MCF 10A (cell line): ENCODE data around the gene XCL2. TPM values are rescaled to one million over a fixed set of nuclear protein-coding genes. Genes with fewer than 3 reads are reported as not detected.

Experiments used
- BruUV-seq: library from RNA; stranded (reverse); fragments of 400-500 nt; replicated peaks from 2 replicates; lab custom pipeline; 2021; lab: Mats Ljungman, UMichigan
- CTCF ChIA-PET: fragments of 300-600 bp; sonication (Branson Sonifier 250); formaldehyde crosslinking; extraction: SDS; loops from one replicate; lab custom pipeline; 2021; ENCODE audit warnings: antibody characterized with exemption, inconsistent platforms; lab: Yijun Ruan, JAX
- POLR2A ChIA-PET: fragments of 300-600, 350-650 bp; sonication (Branson Sonifier 250); formaldehyde crosslinking; extraction: SDS; loops from one replicate; lab custom pipeline; 2020; ENCODE audit warnings: antibody characterized with exemption, inconsistent platforms; lab: Yijun Ruan, JAX
- DNase-seq: peaks from one replicate; pipeline ENCODE4 v3.0.0-alpha.2; 2018; ENCODE audit not compliant: unreplicated experiment
- H3K27ac Mint-ChIP-seq: one replicate; pipeline ENCODE4 v1.8.0; 2022; ENCODE audit warnings: mild to moderate bottlenecking, low read depth, mixed read lengths; ENCODE audit not compliant: unreplicated experiment
- H3K27me3 Mint-ChIP-seq: one replicate; pipeline ENCODE4 v1.8.0; 2022; ENCODE audit warnings: mixed read lengths; ENCODE audit not compliant: insufficient read depth, unreplicated experiment
- H3K36me3 Mint-ChIP-seq: one replicate; pipeline ENCODE4 v1.8.0; 2022; ENCODE audit warnings: mild to moderate bottlenecking, moderate library complexity, mixed read lengths; ENCODE audit not compliant: insufficient read depth, unreplicated experiment
- H3K4me1 Mint-ChIP-seq: one replicate; pipeline ENCODE4 v1.8.0; 2022; ENCODE audit warnings: mixed read lengths; ENCODE audit not compliant: insufficient read depth, unreplicated experiment
- H3K4me3 Mint-ChIP-seq: one replicate; pipeline ENCODE4 v1.8.0; 2022; ENCODE audit warnings: mild to moderate bottlenecking, moderate library complexity, mixed read lengths; ENCODE audit not compliant: unreplicated experiment
- H3K9me3 Mint-ChIP-seq: one replicate; pipeline ENCODE4 v1.8.0; 2022; ENCODE audit warnings: mixed read lengths; ENCODE audit not compliant: unreplicated experiment
- CTCF ChIP-seq: fragments of 200-600 bp; IDR thresholded peaks from one replicate; pipeline ENCODE4 v1.8.0; 2022; ENCODE audit warnings: antibody characterized with exemption, mild to moderate bottlenecking; ENCODE audit not compliant: unreplicated experiment
- intact Hi-C: fragments of 100-400 bp; cut with micrococcal nuclease; formaldehyde crosslinking; loops from 2 replicates; pipeline ENCODE4 v1.14.1; 2022
- total RNA-seq: library from RNA; stranded (reverse); gene quantifications from 2 replicates; pipeline ENCODE4 v1.2.3, GENCODE V29; 2022

Gene XCL2
- total RNA-seq, 1 experiment from 2014 or later: not detected

- H3K4me1 Mint-ChIP-seq: no peaks in the 10 kb centered on the region
- H3K36me3 Mint-ChIP-seq: no peaks in the 10 kb centered on the region
- BruUV-seq: no TSS peak
- H3K4me3 Mint-ChIP-seq: no peak overlapping the region
- CTCF ChIA-PET: interaction anchor here (0.7 to 1.3 kb wide), 3 partner anchors 191 to 813 kb away, joined by 3 to 5 read pairs (median 3); no protein-coding TSS in a partner anchor
- DNase-seq: no peak
- intact Hi-C loops: no loop called here
- H3K27me3 Mint-ChIP-seq: no peaks in the 10 kb centered on the region
- POLR2A ChIA-PET: no interaction called here
- no peak overlapping the region for H3K27ac Mint-ChIP-seq
- H3K9me3 Mint-ChIP-seq: no peaks in the 10 kb centered on the region
- no peak for TF ChIP-seq CTCF
These were observed 30.0 kb downstream of the XCL2 start for GRCh38 chr1:168513656-168514404.

DNA sequence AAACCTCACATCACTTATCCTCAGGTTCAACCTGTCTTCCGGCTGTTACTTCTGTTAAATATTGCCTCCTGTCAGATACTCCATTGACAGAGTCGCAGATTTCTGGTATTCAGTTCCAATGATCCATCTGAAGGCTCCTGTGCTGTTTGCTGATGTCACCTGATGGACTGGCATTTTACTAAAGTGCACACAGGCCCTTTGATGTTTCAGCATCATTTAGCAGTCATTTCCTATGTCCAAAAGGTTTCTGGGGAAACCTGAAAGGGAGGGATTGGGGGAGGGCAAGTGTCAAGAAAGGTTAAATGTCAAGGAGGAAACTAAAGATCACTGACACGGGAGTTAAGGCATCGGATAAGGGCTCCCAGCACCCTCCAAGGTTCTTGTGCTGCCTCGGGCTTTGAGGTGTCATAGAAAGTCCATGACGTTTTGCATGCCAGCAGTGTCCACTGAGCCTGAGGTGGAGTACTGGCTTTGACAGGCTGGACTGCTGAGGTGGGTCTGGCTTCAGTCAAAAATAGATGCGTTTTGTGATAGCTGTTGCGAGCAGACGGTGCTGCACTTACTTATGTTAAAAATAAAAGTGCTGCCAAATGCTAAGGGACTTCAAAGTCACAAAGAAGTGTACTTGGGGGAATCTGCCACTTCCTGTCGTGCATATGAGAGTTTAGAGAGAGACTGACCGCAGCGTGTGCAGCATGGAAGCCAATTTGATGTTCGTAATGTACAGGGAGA, 30.8 kb downstream of the XCL2 start:
- H3K36me3 Mint-ChIP-seq: no peaks in the 10 kb centered on the region
- DNase-seq: no peak
- H3K27me3 Mint-ChIP-seq: no peaks in the 10 kb centered on the region
- no peak for TF ChIP-seq CTCF
- H3K4me1 Mint-ChIP-seq: no peaks in the 10 kb centered on the region
- no TSS peak for BruUV-seq
- intact Hi-C loops: no loop called here
- H3K27ac Mint-ChIP-seq: no peak overlapping the region
- no peak overlapping the region for H3K4me3 Mint-ChIP-seq
- ChIA-PET POLR2A (no interaction called here), CTCF (no interaction called here)
- H3K9me3 Mint-ChIP-seq: no peaks in the 10 kb centered on the region

DNA sequence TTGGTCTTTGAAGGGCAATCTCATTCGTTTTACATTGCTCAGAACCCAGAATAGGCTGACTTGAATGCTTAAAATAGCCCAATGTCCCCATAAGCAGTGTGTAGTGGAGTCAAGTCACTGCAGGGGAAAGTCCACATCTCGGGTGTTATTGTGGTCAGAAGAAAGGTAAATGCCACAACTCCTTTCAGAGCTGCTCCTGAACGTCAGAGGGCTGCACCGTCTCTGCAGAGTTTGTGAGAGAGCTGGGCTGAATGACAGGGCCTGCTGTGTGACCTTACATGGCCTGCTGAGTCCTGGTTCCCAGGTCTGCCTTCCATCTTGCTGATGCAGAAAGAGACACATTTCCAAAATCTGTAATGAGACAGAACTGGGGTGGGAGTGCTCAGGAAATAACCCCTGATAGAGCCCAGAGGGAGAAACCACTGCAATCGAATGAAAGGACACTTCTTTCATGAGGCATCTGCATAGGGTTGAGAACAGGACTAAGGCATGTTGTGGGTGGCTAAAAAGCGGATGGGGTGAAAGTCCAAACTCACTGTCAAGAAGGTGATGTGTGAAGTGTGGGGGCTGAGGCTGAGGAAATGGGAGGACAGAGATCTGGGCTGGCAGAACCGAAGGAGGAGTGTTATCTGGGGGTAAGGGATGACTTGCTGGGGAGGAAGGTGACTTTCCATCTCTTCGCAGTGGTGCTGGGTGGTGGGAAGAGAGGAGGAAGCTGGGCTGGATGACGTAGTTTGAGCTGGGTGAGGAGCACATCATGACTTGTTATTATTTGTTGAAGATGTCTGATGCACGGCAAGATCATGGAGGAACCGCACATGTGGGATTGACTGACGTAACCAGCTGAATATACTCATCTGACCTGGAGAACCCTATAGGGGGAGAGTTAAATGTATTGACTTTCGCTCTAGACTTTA, 33.7 kb downstream of the XCL2 start:
- POLR2A ChIA-PET: interaction anchor here (0.5 kb wide), 1 partner anchor 24 kb away, joined by 3 read pairs; no protein-coding TSS in a partner anchor
- Mint-ChIP-seq H3K4me3 (no peak overlapping the region), H3K9me3 (no peaks in the 10 kb centered on the region), H3K4me1 (peaks cover 12% of the 10 kb centered on the region), H3K27ac (no peak overlapping the region), H3K36me3 (no peaks in the 10 kb centered on the region), H3K27me3 (no peaks in the 10 kb centered on the region)
- no TSS peak for BruUV-seq
- DNase-seq: no peak
- no peak for TF ChIP-seq CTCF
- CTCF ChIA-PET: interaction anchor here (1.0 kb wide), 1 partner anchor 9 kb away, joined by 4 read pairs; no protein-coding TSS in a partner anchor
- intact Hi-C loops: no loop called here
